LNCAP (cell line): ENCODE data around the gene MORN3.

ENCODE experiments used
- CTCF ChIP-seq: fragments of 450-650 bp; IDR thresholded peaks from 2 replicates; pipeline ENCODE4 v1.5.1; 2017; ENCODE audit warnings: mild to moderate bottlenecking

The MORN3 gene

GRCh38 chr12:121712190-121712460 is 42.7 kb upstream of the MORN3 start:
- no peak for TF ChIP-seq CTCF

- no peak for TF ChIP-seq CTCF
Measured at GRCh38 chr12:121711361-121712189, 42.1 kb upstream of the MORN3 start.

GRCh38 chr12:121709478-121709961 is 40.1 kb upstream of the MORN3 start:
- no peak for TF ChIP-seq CTCF

- no peak for TF ChIP-seq CTCF
Measured at GRCh38 chr12:121708313-121709063, 39.0 kb upstream of the MORN3 start.

GRCh38 chr12:121705514-121705913 is 36.1 kb upstream of the MORN3 start:
- TF ChIP-seq CTCF = no peak

- no peak for TF ChIP-seq CTCF
Measured at GRCh38 chr12:121702944-121703343, 33.5 kb upstream of the MORN3 start.

GRCh38 chr12:121701667-121702277 is 32.3 kb upstream of the MORN3 start:
- no peak for TF ChIP-seq CTCF
